Neural cell (in vitro differentiated cells): ENCODE results near the gene TMEM17. TPM values are rescaled to one million over a fixed set of nuclear protein-coding genes. Genes with fewer than 3 reads are reported as not detected.

Experiments used
- H2AFZ ChIP-seq: fragments of 200-600, 300-800 bp; sonication (generic), shearing (Covaris generic); 2 replicates; pipeline ENCODE4 v1.6.0; 2014; ENCODE audit warnings: low read depth, mild to moderate bottlenecking, antibody characterized with exemption, low read length, moderate library complexity
- H3F3A ChIP-seq: fragments of 200-600 bp; shearing (Covaris generic); 2 replicates; pipeline ENCODE4 v1.6.1; 2016; ENCODE audit warnings: mild to moderate bottlenecking, moderate library complexity, mixed read lengths, antibody characterized with exemption, low read length; ENCODE audit not compliant: insufficient read depth, poor library complexity, severe bottlenecking
- H3K27ac ChIP-seq: fragments of 200-600, 300-800 bp; sonication (generic), shearing (Covaris generic); 2 replicates; pipeline ENCODE4 v1.5.1; 2014; ENCODE audit warnings: mild to moderate bottlenecking, low read length, moderate library complexity
- H3K27me3 ChIP-seq: fragments of 300-800, 200-600 bp; sonication (generic), shearing (Covaris generic); 2 replicates; pipeline ENCODE4 v1.6.0; 2014; ENCODE audit warnings: mild to moderate bottlenecking, low read depth, low read length, moderate library complexity; ENCODE audit not compliant: insufficient read depth
- H3K36me3 ChIP-seq: fragments of 300-800, 200-600 bp; sonication (generic), shearing (Covaris generic); 2 replicates; pipeline ENCODE4 v1.5.1; 2014; ENCODE audit warnings: mild to moderate bottlenecking, antibody characterized with exemption, low read length, moderate library complexity; ENCODE audit not compliant: insufficient read depth
- H3K4me2 ChIP-seq: fragments of 300-800, 200-600 bp; sonication (generic), shearing (Covaris generic); 2 replicates; pipeline ENCODE4 v1.6.0; 2014; ENCODE audit warnings: mild to moderate bottlenecking, low read length
- H3K4me3 ChIP-seq: fragments of 300-800, 200-600 bp; sonication (generic), shearing (Covaris generic); 2 replicates; pipeline ENCODE4 v1.5.1; 2014; ENCODE audit warnings: mild to moderate bottlenecking, low read length, moderate library complexity
- H3K79me2 ChIP-seq: fragments of 200-600 bp; shearing (Covaris generic); replicated peaks from 2 replicates; pipeline ENCODE4 v1.6.0; 2014; ENCODE audit warnings: mild to moderate bottlenecking, low read length, moderate library complexity; ENCODE audit not compliant: insufficient read depth
- H3K9ac ChIP-seq: fragments of 300-800, 200-600 bp; sonication (generic), shearing (Covaris generic); 2 replicates; pipeline ENCODE4 v1.6.1; 2016; ENCODE audit warnings: mild to moderate bottlenecking, low read length, mixed read lengths
- H3K9me2 ChIP-seq: fragments of 200-600 bp; shearing (Covaris generic); 2 replicates; pipeline ENCODE4 v1.6.1; 2016; ENCODE audit warnings: mild to moderate bottlenecking, low read length, mixed read lengths; ENCODE audit not compliant: insufficient read depth
- H3K9me3 ChIP-seq: fragments of 200-600, 300-800 bp; sonication (generic), shearing (Covaris generic); 2 replicates; pipeline ENCODE4 v1.6.1; 2016; ENCODE audit warnings: mild to moderate bottlenecking, mixed run types, low read length, moderate library complexity, mixed read lengths
- H4K20me1 ChIP-seq: fragments of 200-600 bp; shearing (Covaris generic); 2 replicates; pipeline ENCODE4 v1.6.1; 2016; ENCODE audit warnings: mild to moderate bottlenecking, mixed run types; ENCODE audit not compliant: insufficient read depth
- EP300 ChIP-seq: fragments of 450-650 bp; conservative IDR thresholded peaks from 2 replicates; pipeline ENCODE4 v1.6.1; 2014; ENCODE audit warnings: antibody characterized with exemption, mild to moderate bottlenecking, moderate library complexity; ENCODE audit not compliant: poor library complexity, severe bottlenecking
- EZH2 ChIP-seq: fragments of 200-600, 300-800 bp; shearing (Covaris generic), sonication (generic); IDR thresholded peaks from 2 replicates; pipeline ENCODE4 v1.6.1; 2014; ENCODE audit warnings: antibody characterized with exemption, low read length, borderline replicate concordance, mild to moderate bottlenecking; ENCODE audit not compliant: insufficient read depth, poor library complexity, severe bottlenecking
- MXI1 ChIP-seq: fragments of 450-650 bp; conservative IDR thresholded peaks from 2 replicates; pipeline ENCODE4 v1.6.1; 2014; ENCODE audit warnings: antibody characterized with exemption, mild to moderate bottlenecking; ENCODE audit not compliant: poor library complexity, severe bottlenecking
- POLR2AphosphoS5 ChIP-seq: IDR thresholded peaks from 2 replicates; pipeline ENCODE4 v1.6.1; 2012
- RAD21 ChIP-seq: fragments of 450-650 bp; conservative IDR thresholded peaks from 2 replicates; pipeline ENCODE4 v1.6.1; 2014; ENCODE audit warnings: antibody characterized with exemption, mild to moderate bottlenecking, moderate library complexity
- SMC3 ChIP-seq: fragments of 450-650 bp; conservative IDR thresholded peaks from 2 replicates; pipeline ENCODE4 v1.6.1; 2014; ENCODE audit warnings: antibody characterized with exemption, mild to moderate bottlenecking, moderate library complexity; ENCODE audit not compliant: poor library complexity
- TAF1 ChIP-seq: IDR thresholded peaks from 2 replicates; pipeline ENCODE4 v1.6.1; 2012; ENCODE audit warnings: low read depth
- polyA plus RNA-seq: library from polyadenylated mRNA; depleted of rRNA; stranded (reverse); fragments of >200 nt; gene quantifications from 2 replicates; pipeline ENCODE4 v1.2.3, GENCODE V29; 2014
- TF ChIP-seq, protein P1 (sequence below): fragments of 450-650 bp; IDR thresholded peaks from 2 replicates; pipeline ENCODE4 v1.5.1; 2014; ENCODE audit warnings: antibody characterized with exemption, mild to moderate bottlenecking, moderate library complexity; ENCODE audit not compliant: poor library complexity, severe bottlenecking
- TF ChIP-seq, protein P2 (sequence below): IDR thresholded peaks from 2 replicates; pipeline ENCODE4 v1.6.1; 2012; ENCODE audit warnings: borderline replicate concordance

The TMEM17 gene
- polyA plus RNA-seq, 1 donor from 2014 or later, result 8.6 TPM

DNA sequence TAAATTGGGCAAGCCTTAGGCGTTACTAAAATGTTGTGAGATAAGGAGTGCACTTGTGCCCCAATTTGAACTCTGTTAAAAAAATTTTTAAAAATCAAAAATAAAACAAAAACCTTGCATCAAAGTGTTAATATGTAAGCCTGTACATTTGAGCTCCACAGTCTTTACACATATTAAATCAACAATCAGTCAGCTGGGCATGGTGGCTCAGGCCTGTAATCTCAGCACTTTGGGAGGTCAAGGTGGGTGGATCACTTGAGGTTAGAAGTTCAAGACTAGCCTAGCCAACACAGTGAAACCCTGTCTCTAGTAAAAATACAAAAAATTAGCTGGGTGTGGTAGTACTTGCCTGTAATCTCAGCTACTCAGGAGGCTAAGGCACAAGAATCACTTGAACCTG is 16.3 kb downstream of the TMEM17 start:
- no peaks in the 10 kb centered on the region for H4K20me1 ChIP-seq
- no peak overlapping the region for H3K4me3 ChIP-seq
- H3K9ac ChIP-seq, result no peak overlapping the region
- H3K4me2 ChIP-seq, result peak overlapping the region; percentile 37
- H3K79me2 ChIP-seq, result no peaks in the 10 kb centered on the region
- H3K27me3 ChIP-seq, result no peaks in the 10 kb centered on the region
- no peaks in the 10 kb centered on the region for H3K36me3 ChIP-seq
- H3F3A ChIP-seq, result no peaks in the 10 kb centered on the region
- no peak for TF ChIP-seq POLR2AphosphoS5
- TF ChIP-seq RAD21, result no peak
- no peak for TF ChIP-seq MXI1
- TF ChIP-seq TAF1, result no peak
- TF ChIP-seq, protein P1, sequence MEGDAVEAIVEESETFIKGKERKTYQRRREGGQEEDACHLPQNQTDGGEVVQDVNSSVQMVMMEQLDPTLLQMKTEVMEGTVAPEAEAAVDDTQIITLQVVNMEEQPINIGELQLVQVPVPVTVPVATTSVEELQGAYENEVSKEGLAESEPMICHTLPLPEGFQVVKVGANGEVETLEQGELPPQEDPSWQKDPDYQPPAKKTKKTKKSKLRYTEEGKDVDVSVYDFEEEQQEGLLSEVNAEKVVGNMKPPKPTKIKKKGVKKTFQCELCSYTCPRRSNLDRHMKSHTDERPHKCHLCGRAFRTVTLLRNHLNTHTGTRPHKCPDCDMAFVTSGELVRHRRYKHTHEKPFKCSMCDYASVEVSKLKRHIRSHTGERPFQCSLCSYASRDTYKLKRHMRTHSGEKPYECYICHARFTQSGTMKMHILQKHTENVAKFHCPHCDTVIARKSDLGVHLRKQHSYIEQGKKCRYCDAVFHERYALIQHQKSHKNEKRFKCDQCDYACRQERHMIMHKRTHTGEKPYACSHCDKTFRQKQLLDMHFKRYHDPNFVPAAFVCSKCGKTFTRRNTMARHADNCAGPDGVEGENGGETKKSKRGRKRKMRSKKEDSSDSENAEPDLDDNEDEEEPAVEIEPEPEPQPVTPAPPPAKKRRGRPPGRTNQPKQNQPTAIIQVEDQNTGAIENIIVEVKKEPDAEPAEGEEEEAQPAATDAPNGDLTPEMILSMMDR, result no peak
- no peak for TF ChIP-seq SMC3
- TF ChIP-seq EP300, result no peak
- TF ChIP-seq EZH2, result no peak
- TF ChIP-seq, protein P2, sequence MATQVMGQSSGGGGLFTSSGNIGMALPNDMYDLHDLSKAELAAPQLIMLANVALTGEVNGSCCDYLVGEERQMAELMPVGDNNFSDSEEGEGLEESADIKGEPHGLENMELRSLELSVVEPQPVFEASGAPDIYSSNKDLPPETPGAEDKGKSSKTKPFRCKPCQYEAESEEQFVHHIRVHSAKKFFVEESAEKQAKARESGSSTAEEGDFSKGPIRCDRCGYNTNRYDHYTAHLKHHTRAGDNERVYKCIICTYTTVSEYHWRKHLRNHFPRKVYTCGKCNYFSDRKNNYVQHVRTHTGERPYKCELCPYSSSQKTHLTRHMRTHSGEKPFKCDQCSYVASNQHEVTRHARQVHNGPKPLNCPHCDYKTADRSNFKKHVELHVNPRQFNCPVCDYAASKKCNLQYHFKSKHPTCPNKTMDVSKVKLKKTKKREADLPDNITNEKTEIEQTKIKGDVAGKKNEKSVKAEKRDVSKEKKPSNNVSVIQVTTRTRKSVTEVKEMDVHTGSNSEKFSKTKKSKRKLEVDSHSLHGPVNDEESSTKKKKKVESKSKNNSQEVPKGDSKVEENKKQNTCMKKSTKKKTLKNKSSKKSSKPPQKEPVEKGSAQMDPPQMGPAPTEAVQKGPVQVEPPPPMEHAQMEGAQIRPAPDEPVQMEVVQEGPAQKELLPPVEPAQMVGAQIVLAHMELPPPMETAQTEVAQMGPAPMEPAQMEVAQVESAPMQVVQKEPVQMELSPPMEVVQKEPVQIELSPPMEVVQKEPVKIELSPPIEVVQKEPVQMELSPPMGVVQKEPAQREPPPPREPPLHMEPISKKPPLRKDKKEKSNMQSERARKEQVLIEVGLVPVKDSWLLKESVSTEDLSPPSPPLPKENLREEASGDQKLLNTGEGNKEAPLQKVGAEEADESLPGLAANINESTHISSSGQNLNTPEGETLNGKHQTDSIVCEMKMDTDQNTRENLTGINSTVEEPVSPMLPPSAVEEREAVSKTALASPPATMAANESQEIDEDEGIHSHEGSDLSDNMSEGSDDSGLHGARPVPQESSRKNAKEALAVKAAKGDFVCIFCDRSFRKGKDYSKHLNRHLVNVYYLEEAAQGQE, result no peak
- peak overlapping the region; percentile 37 for H3K27ac ChIP-seq
- no peaks in the 10 kb centered on the region for H3K9me2 ChIP-seq
- no peak overlapping the region for H2AFZ ChIP-seq
- no peaks in the 10 kb centered on the region for H3K9me3 ChIP-seq

DNA sequence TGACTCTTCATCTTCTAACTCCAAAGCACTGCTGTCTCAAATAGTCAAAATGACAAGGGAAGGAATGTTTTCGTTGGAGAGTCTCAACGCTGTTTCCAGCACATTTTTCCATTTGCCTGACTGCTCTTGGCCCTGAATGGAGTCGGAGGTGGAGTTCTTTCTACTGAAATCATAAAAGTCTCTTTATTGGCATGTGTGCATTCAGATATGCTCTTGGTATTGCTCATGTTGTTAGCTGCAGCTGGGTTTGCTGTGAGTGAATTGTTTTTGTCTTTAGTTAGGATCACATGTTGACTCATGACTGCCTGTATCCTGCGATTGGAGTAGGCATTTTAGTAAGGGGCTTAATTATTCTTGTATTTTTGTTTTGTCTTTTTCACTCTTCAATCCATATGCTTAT is 16.8 kb downstream of the TMEM17 start:
- H2AFZ ChIP-seq, result peak overlapping the region; percentile 12
- no peaks in the 10 kb centered on the region for H3K9me2 ChIP-seq
- H3K9me3 ChIP-seq, result no peaks in the 10 kb centered on the region
- H3K27me3 ChIP-seq, result no peaks in the 10 kb centered on the region
- no peaks in the 10 kb centered on the region for H3F3A ChIP-seq
- peak overlapping the region; percentile 22 for H3K9ac ChIP-seq
- H4K20me1 ChIP-seq, result no peaks in the 10 kb centered on the region
- H3K4me2 ChIP-seq, result peak overlapping the region; percentile 37
- TF ChIP-seq MXI1 (no peak), EP300 (no peak), TAF1 (no peak)
- TF ChIP-seq, protein P2, result peak; percentile 53
- H3K27ac ChIP-seq, result peak overlapping the region; percentile 37
- no peaks in the 10 kb centered on the region for H3K79me2 ChIP-seq
- H3K4me3 ChIP-seq, result peak overlapping the region; percentile 25
- H3K36me3 ChIP-seq, result no peaks in the 10 kb centered on the region
